Measurements from ENCODE around the gene PLXNA4.
"Not testable (repeated sequence)": the region's sequence is repeated elsewhere in the genome, so short reads cannot be mapped to it uniquely, and the experiment has no call there.

GRCh38 chr7:132178402-132179079 is 397.7 kb downstream of the PLXNA4 start:
- not testable (repeated sequence) for TF ChIP-seq POLR2AphosphoS5, POLR2A, CTCF (IDR thresholded peaks at IDR 0.05)

Measured in gastroesophageal sphincter (tissue), 3 donors.